Fibroblast of pulmonary artery (primary cell): ENCODE data around the gene CTTN.

ENCODE experiments used
- DNase-seq: peaks from one replicate; pipeline ENCODE4 v3.0.0-alpha.2; 2010; ENCODE audit warnings: low read depth
- H3K4me3 ChIP-seq: replicated peaks from 2 replicates; pipeline ENCODE4 v1.5.1; 2011; ENCODE audit warnings: low read depth, mild to moderate bottlenecking, control low read depth, low read length, moderate library complexity
- TF ChIP-seq, protein P1 (sequence below): IDR thresholded peaks from 2 replicates; pipeline ENCODE4 v1.5.1; 2011; ENCODE audit warnings: mild to moderate bottlenecking, control low read depth, low read length, inconsistent platforms; ENCODE audit errors: missing control alignments

Gene CTTN

DNA sequence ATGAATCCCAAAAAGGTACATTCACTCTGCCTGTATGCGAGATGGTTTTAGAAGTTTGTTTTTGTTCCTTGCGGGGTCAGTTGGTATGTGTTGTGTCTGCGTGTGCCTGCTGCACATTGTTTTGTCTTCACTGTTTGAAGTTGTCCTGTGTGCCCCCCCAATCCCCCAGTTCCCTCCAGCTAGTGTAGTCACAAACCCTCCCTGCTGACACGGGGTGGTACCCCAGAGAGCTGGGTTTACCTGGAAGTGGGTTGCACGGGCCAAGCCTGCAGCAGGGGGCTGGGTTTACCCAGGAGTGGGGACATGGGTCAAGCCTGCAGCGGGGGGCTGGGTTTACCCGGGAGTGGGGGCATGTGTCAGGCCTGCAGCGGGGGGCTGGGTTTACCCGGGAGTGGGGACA lies 22.2 kb downstream of the CTTN start:
- H3K4me3 ChIP-seq = no peak overlapping the region
- TF ChIP-seq, protein P1, sequence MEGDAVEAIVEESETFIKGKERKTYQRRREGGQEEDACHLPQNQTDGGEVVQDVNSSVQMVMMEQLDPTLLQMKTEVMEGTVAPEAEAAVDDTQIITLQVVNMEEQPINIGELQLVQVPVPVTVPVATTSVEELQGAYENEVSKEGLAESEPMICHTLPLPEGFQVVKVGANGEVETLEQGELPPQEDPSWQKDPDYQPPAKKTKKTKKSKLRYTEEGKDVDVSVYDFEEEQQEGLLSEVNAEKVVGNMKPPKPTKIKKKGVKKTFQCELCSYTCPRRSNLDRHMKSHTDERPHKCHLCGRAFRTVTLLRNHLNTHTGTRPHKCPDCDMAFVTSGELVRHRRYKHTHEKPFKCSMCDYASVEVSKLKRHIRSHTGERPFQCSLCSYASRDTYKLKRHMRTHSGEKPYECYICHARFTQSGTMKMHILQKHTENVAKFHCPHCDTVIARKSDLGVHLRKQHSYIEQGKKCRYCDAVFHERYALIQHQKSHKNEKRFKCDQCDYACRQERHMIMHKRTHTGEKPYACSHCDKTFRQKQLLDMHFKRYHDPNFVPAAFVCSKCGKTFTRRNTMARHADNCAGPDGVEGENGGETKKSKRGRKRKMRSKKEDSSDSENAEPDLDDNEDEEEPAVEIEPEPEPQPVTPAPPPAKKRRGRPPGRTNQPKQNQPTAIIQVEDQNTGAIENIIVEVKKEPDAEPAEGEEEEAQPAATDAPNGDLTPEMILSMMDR = no peak
- no peak for DNase-seq

DNA sequence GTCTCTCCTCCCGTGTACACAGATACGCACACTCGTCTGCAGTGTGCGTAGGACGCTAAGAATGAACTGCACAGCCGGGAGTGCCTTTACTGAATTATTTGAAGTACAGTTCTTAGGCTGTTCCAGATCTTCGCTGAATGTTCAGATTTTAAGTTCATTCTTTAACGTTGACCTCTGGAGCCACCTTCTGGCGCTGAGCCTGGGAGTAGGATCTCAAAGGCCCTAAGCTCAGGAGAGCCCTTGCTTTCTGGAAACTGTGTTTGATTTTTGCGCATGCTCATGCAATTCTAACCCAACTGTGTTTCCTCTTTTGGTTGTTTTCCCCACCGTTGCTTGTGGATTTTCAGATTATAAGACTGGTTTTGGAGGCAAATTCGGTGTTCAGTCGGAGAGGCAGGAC lies 22.8 kb downstream of the CTTN start:
- DNase-seq = no peak
- no peak overlapping the region for H3K4me3 ChIP-seq
- TF ChIP-seq, protein P1 = no peak

DNA sequence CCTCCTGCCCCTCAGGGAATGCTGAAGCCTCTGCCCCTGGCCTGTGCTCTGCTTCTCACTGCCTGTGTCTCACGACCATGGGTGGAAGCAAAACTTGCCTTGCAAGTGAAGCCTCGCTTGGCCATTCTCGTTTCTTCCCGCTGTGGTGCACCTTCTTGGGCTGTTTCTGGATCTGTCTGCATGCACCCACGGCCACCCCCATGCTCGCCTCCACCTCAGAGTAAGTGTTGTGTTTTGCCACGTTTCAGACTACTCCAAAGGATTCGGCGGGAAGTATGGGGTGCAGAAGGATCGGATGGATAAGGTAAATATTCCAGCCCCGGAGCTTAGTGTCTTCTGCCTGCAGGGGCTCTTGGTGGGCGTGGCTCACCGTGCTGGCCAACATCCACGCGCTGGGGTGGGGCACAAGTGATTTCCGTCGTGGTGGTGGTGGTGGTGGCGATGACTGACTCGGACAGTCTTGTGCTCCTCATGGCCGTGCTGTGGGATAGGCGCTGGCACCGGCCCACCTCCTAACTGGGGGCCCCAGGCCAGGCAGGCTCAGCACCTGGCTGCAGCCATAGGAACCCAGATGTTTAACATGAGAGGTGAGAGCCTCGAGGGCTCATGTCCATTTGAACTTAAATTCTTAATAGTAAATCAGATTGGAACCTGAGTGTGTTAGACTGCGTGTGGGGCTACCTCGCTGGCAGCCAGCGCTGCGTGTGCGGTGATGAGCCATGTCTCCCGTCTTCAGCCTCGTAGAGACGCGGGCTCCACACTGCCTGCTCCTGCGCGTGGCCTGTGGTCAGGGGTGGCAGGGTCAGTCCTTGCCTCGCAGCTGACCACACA lies 24.6 kb downstream of the CTTN start:
- DNase-seq = no peak
- TF ChIP-seq, protein P1 = no peak
- no peak overlapping the region for H3K4me3 ChIP-seq

DNA sequence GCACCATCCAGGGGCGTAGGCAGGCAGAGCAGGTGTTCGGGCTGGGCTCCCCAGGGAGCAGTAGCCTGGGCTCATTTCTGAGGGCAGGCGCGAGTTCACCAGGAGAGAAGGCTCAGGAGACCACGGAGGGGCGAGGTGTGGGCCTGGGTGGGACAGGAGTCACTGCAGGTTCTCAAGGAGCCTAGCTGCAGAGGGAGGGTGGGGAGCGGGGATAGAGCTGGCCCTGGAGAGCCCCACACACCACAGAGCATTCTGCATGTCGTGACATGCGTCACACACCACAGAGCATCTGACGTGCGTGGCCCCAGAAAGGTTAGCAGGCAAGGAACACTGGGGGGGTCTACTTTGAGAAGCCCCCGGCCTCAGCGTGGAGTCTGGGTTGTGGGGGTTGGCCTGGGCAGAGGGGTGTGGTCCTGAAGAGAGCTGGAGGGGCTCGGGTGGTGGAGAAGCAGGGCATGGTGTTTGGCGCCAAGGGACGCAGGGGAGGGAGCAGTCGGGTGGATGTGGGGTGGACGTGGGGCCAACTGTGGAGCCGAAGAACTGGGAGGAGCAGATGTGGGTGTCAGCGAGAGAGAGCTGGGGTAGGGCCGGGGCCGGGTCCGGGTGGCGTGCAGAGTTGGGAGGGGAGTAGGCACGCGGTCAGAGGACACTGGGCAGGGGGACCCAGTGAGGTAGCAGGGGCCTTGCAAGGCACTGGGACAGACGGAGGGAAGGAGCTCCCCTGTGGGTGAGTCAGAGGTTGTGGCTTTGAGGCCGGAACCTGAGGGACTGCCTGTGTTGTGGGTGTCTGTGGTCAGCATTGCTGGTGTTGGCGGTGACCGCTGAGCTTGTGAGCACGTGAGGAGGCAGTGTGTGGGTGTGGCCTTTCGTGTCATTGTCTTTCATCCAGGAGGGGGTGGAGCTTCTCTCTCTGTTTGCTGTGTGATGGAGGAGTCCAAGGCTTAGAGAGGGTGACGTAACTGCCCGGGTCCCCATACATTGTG lies 25.5 kb downstream of the CTTN start:
- TF ChIP-seq, protein P1 = no peak
- no peak overlapping the region for H3K4me3 ChIP-seq
- DNase-seq = peak; percentile 89

DNA sequence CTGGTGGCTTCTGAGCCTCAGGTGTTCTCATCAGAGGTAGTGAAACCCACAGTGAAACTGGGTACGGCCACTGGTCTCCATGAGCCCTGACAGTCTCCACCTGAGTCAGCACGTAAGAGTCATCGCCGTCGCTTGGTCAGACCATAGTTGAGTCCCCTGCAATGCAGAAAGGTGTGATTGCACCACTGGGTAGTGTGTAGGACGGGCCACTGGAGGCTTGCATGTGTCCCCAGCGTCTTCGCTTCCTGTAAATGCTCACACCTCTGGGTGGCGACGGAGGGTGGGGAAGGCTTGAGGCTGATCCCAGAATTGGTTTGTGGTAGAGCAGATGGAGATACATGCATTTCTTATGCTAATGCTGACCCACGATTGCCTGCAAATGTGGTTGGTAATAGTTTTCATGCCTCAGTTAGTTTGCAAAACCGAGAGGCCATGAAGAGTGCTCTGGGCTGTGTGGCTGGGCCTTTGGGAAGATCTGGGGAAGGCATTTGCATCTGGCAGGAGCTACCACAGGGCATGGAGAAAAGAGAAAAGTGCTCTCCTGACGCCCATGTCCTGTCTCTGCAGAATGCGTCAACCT lies 26.5 kb downstream of the CTTN start:
- DNase-seq = no peak
- TF ChIP-seq, protein P1 = no peak
- H3K4me3 ChIP-seq = no peak overlapping the region

DNA sequence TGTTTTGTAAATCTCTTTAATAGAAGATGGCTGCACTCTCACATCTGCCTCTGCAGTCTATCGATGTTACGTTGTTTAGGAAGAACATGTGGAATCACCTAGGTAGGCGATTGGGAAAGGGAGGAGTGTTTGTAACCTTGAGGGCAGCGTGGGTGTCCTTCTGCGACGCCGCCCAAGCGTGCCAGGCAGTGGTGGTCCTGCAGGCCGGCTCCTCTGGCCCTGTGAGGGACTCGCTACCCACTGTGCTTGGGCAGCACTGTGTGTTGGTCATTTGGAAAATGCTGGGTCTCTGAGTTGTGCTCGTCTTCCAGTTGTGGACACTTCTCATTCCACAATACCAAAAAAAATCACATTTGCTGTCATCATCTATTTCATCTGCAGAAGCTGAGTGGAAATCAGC lies 29.1 kb downstream of the CTTN start:
- no peak overlapping the region for H3K4me3 ChIP-seq
- no peak for DNase-seq
- TF ChIP-seq, protein P1 = no peak
